GM23248 (cell line): ENCODE results near the gene UBL4A. TPM values are rescaled to one million over a fixed set of nuclear protein-coding genes. Genes with fewer than 3 reads are reported as not detected.

Experiments
- DNase-seq: peaks from one replicate; pipeline ENCODE4 v3.0.0-alpha.2; 2015
- H2AFZ ChIP-seq: fragments of 200-600 bp; sonication (generic); 2 replicates; pipeline ENCODE4 v1.6.1; 2016; ENCODE audit warnings: antibody characterized with exemption
- H3F3A ChIP-seq: fragments of 200-600 bp; sonication (generic); 2 replicates; pipeline ENCODE4 v1.6.1; 2016; ENCODE audit warnings: mild to moderate bottlenecking, antibody characterized with exemption, mixed run types; ENCODE audit not compliant: insufficient read depth
- H3K27ac ChIP-seq: fragments of 200-600 bp; sonication (generic); 2 replicates; pipeline ENCODE4 v1.5.1; 2016; ENCODE audit warnings: mild to moderate bottlenecking
- H3K27me3 ChIP-seq: fragments of 200-600 bp; sonication (generic); replicated peaks from 2 replicates; pipeline ENCODE4 v1.6.1; 2016; ENCODE audit warnings: mild to moderate bottlenecking; ENCODE audit not compliant: insufficient read depth
- H3K36me3 ChIP-seq: fragments of 200-600 bp; sonication (generic); 2 replicates; pipeline ENCODE4 v1.6.1; 2016; ENCODE audit warnings: low read depth, mild to moderate bottlenecking
- H3K4me1 ChIP-seq: fragments of 200-600 bp; sonication (generic); 2 replicates; pipeline ENCODE4 v1.6.1; 2016; ENCODE audit warnings: mild to moderate bottlenecking; ENCODE audit not compliant: insufficient read depth
- H3K4me2 ChIP-seq: fragments of 200-600 bp; sonication (generic); one replicate; pipeline ENCODE4 v1.6.1; 2016; ENCODE audit warnings: mild to moderate bottlenecking; ENCODE audit not compliant: unreplicated experiment
- H3K4me3 ChIP-seq: fragments of 200-600 bp; sonication (generic); 2 replicates; pipeline ENCODE4 v1.5.1; 2016; ENCODE audit warnings: mild to moderate bottlenecking
- H3K79me2 ChIP-seq: fragments of 200-600 bp; sonication (generic); 2 replicates; pipeline ENCODE4 v1.6.1; 2016; ENCODE audit warnings: mild to moderate bottlenecking; ENCODE audit not compliant: insufficient read depth
- H3K9ac ChIP-seq: fragments of 200-600 bp; sonication (generic); 2 replicates; pipeline ENCODE4 v1.6.1; 2016; ENCODE audit warnings: mild to moderate bottlenecking
- H3K9me2 ChIP-seq: fragments of 200-600 bp; sonication (generic); 2 replicates; pipeline ENCODE4 v1.6.1; 2016; ENCODE audit warnings: mixed run types, mild to moderate bottlenecking, moderate library complexity; ENCODE audit not compliant: insufficient read depth
- H3K9me3 ChIP-seq: fragments of 200-600 bp; sonication (generic); one replicate; pipeline ENCODE4 v1.6.1; 2017; ENCODE audit warnings: low read depth
- H4K20me1 ChIP-seq: fragments of 200-600 bp; sonication (generic); 2 replicates; pipeline ENCODE4 v1.6.0; 2016; ENCODE audit not compliant: insufficient read depth
- EZH2 ChIP-seq: fragments of 200-600 bp; sonication (generic); IDR thresholded peaks from 2 replicates; pipeline ENCODE4 v1.6.1; 2018; ENCODE audit warnings: antibody characterized with exemption, mild to moderate bottlenecking; ENCODE audit not compliant: insufficient read depth, poor library complexity, severe bottlenecking
- EZH2phosphoT487 ChIP-seq: fragments of 200-600 bp; sonication (generic); IDR thresholded peaks from 2 replicates; pipeline ENCODE4 v1.6.1; 2018; ENCODE audit warnings: antibody characterized with exemption, moderate library complexity, mild to moderate bottlenecking, low read depth; ENCODE audit not compliant: insufficient read depth
- WGBS, 2 experiments: methylation state at CpG; one replicate each; pipeline ENCODE4 v1.1.6; 2015 to 2017; ENCODE audit warnings: low lambda C conversion rate in 2 of 2, low coverage in 1 of 2; ENCODE audit errors: missing lambda C conversion rate in 2 of 2; 5-methylcytosine and 5-hydroxymethylcytosine counted together
- in situ Hi-C: fragments of 300-500 bp; cut with MboI; formaldehyde crosslinking; loops from 2 replicates; pipeline ENCODE4 v1.15.0; 2020
- polyA plus RNA-seq: library from polyadenylated mRNA; unstranded; fragments of >200 nt; fragmentation: Nextera tagmentation; extraction: Ambion mirVana; gene quantifications from 2 replicates; pipeline ENCODE4 v1.2.1, GENCODE V29; 2016
- total RNA-seq: library from RNA; depleted of rRNA; stranded (reverse); fragments of >200 nt; shearing (Covaris generic); gene quantifications from 2 replicates; pipeline ENCODE4 v1.2.3, GENCODE V29; 2014

Gene UBL4A
- total and polyA plus RNA-seq, 2 experiments from 2014 or later = 42.4 to 53.0 TPM

DNA sequence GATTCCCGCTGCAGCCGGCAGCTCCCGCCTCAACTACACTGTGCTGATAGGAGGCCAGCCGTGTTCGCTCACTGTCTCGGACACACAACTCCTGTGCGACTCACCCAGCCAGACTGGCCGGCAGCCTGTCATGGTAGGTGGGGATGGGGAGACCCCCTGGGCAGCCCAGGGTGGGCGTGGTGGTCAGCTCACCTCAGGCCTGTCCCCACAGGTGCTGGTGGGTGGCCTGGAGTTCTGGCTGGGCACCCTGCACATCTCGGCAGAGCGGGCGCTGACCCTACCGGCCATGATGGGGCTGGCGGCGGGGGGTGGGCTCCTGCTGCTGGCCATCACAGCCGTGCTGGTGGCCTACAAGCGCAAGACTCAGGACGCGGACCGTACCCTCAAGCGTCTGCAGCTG lies 18.9 kb downstream of the UBL4A start:
- WGBS, 2 experiments = 94% methylated on average over 15 of the region's 21 CpGs; no CpG with 5 or more reads in 1 of the 2 experiments
- Histone ChIP-seq H4K20me1 (no peaks in the 10 kb centered on the region), H3K4me2 (no peak overlapping the region)

DNA sequence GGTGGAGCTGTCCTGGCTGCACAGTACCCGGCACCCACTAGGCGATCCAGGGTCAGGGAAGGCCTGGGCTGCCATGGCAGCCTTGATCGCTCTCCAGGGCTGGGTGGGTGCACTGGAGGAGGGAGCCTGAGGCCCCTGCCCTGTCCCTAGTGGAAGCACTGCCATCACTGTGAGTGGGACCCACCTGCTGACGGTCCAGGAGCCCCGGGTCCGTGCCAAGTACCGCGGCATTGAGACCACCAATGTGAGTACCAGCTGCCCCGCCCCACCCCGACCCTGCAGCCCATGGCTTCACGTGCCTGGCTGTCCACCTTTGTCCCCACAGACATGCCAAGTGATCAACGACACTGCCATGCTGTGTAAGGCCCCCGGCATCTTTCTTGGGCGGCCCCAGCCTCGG lies 19.5 kb downstream of the UBL4A start:
- Histone ChIP-seq H3K4me1 (no peaks in the 10 kb centered on the region), H3K27ac (no peak overlapping the region), H3K4me3 (no peak overlapping the region), H4K20me1 (no peaks in the 10 kb centered on the region), H3K9me3 (no peaks in the 10 kb centered on the region), H3K4me2 (no peak overlapping the region), H3K79me2 (peaks cover 22% of the 10 kb centered on the region), H2AFZ (no peak overlapping the region), H3K9ac (no peak overlapping the region), H3F3A (no peaks in the 10 kb centered on the region), H3K36me3 (no peaks in the 10 kb centered on the region), H3K27me3 (no peaks in the 10 kb centered on the region), H3K9me2 (no peaks in the 10 kb centered on the region)
- DNase-seq = no peak
- no peak for TF ChIP-seq EZH2
- no peak for TF ChIP-seq EZH2phosphoT487
- WGBS, 2 experiments = 82 to 100% methylated on average over 3 to 4 of the region's 15 CpGs
- in situ Hi-C loops = no loop called here

More for the DNA sequence above, 18.9 kb downstream of the UBL4A start:
- H2AFZ ChIP-seq = no peak overlapping the region
- no peaks in the 10 kb centered on the region for H3K4me1 ChIP-seq
- no peak for DNase-seq
- H3K27ac ChIP-seq = no peak overlapping the region
- no peaks in the 10 kb centered on the region for H3F3A ChIP-seq
- no peaks in the 10 kb centered on the region for H3K36me3 ChIP-seq
- peaks cover 16% of the 10 kb centered on the region for H3K79me2 ChIP-seq
- H3K9ac ChIP-seq = no peak overlapping the region
- H3K4me3 ChIP-seq = no peak overlapping the region
- H3K9me2 ChIP-seq = no peaks in the 10 kb centered on the region
- H3K27me3 ChIP-seq = no peaks in the 10 kb centered on the region
- H3K9me3 ChIP-seq = no peaks in the 10 kb centered on the region
- TF ChIP-seq EZH2 = no peak
- no peak for TF ChIP-seq EZH2phosphoT487
- in situ Hi-C loops = no loop called here

DNA sequence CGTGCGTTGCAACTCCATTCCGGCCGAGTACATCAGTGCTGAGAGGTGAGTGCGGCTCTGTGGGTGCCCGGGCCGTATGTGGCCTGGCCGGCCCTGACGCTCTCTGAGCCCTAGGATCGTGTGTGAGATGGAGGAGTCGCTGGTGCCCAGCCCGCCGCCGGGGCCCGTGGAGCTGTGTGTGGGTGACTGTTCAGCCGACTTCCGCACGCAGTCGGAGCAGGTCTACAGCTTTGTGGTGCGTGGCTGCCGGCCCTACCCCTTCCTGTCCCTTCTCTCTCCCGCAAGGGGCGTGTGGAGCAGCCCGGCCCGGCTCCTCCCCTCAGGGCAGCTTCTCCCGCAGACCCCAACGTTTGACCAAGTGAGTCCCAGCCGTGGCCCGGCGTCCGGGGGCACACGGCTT lies 20.4 kb downstream of the UBL4A start:
- 80 to 85% methylated on average over 12 to 24 of the region's 32 CpGs for WGBS, 2 experiments
- no peaks in the 10 kb centered on the region for H3K9me2 ChIP-seq
- in situ Hi-C loops = no loop called here
- H3K27ac ChIP-seq = no peak overlapping the region
- TF ChIP-seq EZH2phosphoT487 (no peak), EZH2 (no peak)
- no peak overlapping the region for H3K4me2 ChIP-seq
- H3K9ac ChIP-seq = no peak overlapping the region
- no peaks in the 10 kb centered on the region for H4K20me1 ChIP-seq
- no peaks in the 10 kb centered on the region for H3K4me1 ChIP-seq
- no peak for DNase-seq
- H3K9me3 ChIP-seq = no peaks in the 10 kb centered on the region
- H3F3A ChIP-seq = no peaks in the 10 kb centered on the region
- no peak overlapping the region for H2AFZ ChIP-seq
- no peaks in the 10 kb centered on the region for H3K36me3 ChIP-seq
- H3K4me3 ChIP-seq = no peak overlapping the region
- no peaks in the 10 kb centered on the region for H3K27me3 ChIP-seq
- H3K79me2 ChIP-seq = peaks cover 31% of the 10 kb centered on the region

DNA sequence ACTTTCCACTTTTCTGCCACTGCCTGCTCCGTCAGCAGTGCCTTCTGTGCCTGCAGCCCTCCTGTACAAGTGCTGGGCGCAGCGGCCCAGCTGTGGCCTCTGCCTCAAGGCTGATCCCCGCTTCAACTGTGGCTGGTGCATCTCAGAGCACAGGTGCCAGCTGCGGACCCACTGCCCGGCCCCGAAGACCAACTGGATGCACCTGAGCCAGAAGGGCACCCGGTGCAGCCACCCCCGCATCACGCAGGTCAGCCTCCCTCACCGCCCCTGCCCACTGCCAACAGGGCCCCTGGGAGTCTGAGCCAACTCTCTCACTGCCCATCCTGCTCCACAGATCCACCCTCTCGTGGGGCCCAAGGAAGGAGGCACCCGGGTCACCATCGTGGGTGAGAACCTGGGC lies 20.8 kb downstream of the UBL4A start:
- TF ChIP-seq EZH2phosphoT487 (no peak), EZH2 (no peak)
- 91 to 97% methylated on average over 10 to 14 of the region's 14 CpGs for WGBS, 2 experiments
- DNase-seq = no peak
- H3K9ac ChIP-seq = no peak overlapping the region
- H3K36me3 ChIP-seq = no peaks in the 10 kb centered on the region
- no peak overlapping the region for H3K27ac ChIP-seq
- H3K79me2 ChIP-seq = peaks cover 35% of the 10 kb centered on the region
- in situ Hi-C loops = no loop called here
- H3F3A ChIP-seq = no peaks in the 10 kb centered on the region
- H3K9me3 ChIP-seq = no peaks in the 10 kb centered on the region
- H3K4me2 ChIP-seq = no peak overlapping the region
- H3K9me2 ChIP-seq = no peaks in the 10 kb centered on the region
- H3K4me3 ChIP-seq = no peak overlapping the region
- no peaks in the 10 kb centered on the region for H3K27me3 ChIP-seq
- no peak overlapping the region for H2AFZ ChIP-seq
- H4K20me1 ChIP-seq = no peaks in the 10 kb centered on the region
- no peaks in the 10 kb centered on the region for H3K4me1 ChIP-seq

DNA sequence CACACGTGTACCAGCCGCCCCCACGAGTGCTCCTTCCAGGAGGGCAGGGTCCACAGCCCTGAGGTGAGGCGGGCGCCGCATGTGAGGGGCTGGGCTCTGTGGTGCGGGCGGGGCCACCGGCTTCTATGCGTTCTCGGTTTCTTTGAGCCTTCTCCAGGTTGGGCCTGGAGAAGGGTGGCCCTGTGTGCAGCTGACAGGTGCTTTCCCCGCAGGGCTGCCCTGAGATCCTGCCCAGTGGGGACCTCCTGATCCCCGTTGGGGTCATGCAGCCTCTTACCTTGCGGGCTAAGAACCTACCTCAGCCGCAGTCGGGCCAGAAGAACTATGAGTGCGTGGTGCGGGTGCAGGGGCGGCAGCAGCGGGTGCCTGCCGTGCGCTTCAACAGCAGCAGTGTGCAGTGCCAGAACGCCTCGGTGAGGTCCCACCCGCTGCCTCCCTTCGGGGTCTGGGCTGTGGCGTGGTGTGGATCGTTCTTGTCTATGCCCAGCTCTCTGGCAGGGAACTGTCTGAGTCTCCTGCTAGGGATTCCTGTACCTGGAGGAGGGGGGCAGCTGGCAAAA lies 21.5 kb downstream of the UBL4A start:
- H3K79me2 ChIP-seq = peaks cover 42% of the 10 kb centered on the region
- no peak overlapping the region for H3K4me3 ChIP-seq
- H3K36me3 ChIP-seq = no peaks in the 10 kb centered on the region
- no peak overlapping the region for H3K4me2 ChIP-seq
- H3K27ac ChIP-seq = no peak overlapping the region
- in situ Hi-C loops = no loop called here
- no peaks in the 10 kb centered on the region for H3K9me2 ChIP-seq
- H3F3A ChIP-seq = no peaks in the 10 kb centered on the region
- H3K4me1 ChIP-seq = no peaks in the 10 kb centered on the region
- H3K9ac ChIP-seq = no peak overlapping the region
- H4K20me1 ChIP-seq = no peaks in the 10 kb centered on the region
- no peak overlapping the region for H2AFZ ChIP-seq
- H3K9me3 ChIP-seq = no peaks in the 10 kb centered on the region
- no peaks in the 10 kb centered on the region for H3K27me3 ChIP-seq
- 96 to 97% methylated on average over 8 to 10 of the region's 28 CpGs for WGBS, 2 experiments
- TF ChIP-seq EZH2 = no peak
- TF ChIP-seq EZH2phosphoT487 = no peak
- no peak for DNase-seq
